HG02884 (cell line): ENCODE results near the gene KDM4C.

ENCODE experiments used
- ATAC-seq: cut with Tn5 transposase; IDR thresholded peaks from one replicate; pipeline ENCODE4 v1.9.1; 2021; ENCODE audit warnings: mild to moderate bottlenecking, moderate library complexity; ENCODE audit not compliant: unreplicated experiment

The KDM4C gene

DNA sequence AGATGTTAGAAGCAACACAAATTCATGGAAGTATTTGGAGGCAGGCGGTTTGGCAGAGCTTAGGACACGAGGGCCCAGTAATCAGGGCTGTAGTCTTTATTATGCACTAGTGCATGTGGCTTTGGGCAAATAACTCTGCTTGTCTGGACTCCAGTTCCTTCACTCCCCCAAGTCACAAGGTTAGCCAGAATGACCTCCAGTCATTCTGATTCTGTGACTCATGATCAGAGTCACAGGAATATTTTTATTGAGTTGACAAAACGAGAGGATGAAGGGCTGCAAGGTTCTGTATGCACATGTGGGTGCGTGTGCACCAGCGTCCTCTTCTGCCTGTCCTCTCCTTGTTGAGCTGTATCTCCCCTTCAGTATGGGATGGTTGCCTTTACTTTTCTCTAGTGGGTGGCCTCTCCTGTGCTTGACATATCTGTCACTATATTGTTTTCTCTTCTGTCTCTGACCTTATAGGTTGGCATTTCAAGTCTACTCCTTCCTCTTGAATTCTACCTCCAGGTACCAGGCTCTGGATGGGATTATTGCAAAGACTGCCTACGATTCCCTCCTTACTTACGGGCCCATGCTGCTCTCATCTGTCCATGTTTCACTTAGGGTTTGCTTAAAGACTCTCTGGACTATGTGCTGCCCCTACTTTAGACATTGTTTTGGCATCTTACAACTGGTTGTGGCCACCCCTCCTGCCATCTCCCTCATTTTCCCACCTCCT is 94.6 kb downstream of the KDM4C start:
- ATAC-seq, result no peak

DNA sequence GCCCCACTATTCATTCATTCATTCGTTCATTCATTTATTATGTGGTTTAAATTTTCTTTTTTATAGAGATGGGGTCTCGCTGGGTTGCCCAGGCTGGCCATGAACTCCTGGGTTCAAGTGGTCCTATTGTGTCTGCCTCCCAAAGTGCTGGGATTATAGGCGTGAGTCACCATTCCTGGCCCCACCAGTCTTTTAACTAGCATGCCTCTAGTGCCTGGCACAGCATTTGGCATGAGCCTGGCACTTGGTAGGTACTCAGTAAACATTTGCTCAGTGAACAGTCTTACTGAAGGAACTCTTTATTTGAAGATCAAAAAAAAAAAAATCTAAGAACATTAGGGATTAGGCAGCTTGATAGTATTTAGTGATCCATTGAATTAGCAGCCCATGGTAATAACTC is 98.1 kb downstream of the KDM4C start:
- no peak for ATAC-seq

DNA sequence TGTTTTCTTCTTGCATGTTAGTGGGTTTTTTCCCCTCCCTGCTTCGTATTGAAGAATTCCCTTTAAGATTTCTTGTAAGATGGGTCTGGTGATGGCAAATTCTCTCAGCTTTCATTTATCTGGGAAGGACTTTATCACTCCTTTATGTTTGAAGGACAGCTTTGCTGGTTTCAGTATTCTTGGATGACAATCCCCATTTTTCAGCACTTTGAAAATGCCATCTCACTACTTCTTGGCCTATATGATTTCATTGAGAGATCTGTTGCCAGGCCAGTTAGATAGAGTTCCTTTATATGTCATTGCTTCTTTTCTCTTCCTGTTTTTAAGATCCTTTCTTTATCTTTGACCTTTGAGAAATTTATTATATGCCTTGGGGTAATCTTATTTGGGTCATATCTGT is 106.3 kb downstream of the KDM4C start:
- ATAC-seq, result no peak

DNA sequence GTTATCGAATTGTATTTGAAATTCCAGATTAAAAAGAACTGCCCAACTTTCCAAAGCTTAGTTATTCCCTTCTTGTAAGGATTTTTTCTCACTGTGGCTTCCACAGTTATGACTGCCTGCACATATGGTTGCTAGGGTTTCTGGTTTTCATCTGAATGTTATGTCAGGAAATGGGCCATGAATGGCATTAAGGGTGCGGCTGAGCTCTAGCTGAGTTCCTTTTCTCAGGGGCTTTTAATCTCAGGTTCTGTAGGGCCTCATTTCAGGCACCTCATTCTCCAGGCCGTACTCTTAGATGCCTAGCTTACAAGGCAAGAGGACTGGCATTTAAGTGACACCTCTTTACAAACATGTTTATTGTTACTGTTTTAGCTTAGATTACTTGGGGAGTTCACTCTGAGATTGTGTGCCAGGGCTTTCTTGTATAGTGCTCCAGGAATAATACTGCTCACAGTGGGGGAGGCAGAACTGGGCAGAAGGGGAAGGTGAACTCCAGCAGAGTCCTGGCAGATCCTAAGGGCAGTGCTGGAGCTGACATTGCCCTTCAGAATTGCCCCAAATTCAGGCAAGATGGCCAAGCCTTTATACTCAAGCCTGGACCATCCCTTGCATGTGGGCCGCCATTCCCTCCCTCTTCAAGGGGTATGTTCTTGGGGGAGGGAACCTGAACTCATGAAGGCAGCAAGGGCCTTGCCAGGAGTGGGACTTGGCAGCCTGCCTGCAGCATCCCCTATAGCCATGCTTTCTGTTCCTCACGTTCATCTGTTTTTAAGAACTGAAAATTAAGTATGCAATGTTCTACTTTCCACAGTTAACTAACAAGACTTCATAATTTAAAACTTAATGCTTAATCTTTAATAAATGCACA is 111.5 kb downstream of the KDM4C start:
- ATAC-seq, result no peak

DNA sequence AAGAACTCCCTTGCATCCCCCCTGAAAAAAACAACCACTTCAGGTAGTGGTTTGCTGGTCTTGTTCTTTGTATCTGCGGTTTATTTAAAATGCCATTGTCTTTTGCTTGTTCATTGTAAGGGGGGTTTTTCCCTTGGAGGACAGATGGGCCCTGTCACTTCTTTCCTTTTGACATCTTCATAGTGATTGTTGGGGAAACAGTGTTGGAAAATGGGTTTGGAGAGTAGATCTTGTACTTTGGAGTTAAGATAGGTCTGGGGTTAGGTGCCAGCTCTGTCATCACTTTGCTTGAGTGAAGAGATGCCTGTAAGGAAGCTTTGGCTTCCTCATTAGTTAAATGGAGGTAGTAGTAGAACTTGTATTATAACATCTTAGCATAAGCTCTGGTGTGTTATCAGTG is 112.4 kb downstream of the KDM4C start:
- no peak for ATAC-seq

DNA sequence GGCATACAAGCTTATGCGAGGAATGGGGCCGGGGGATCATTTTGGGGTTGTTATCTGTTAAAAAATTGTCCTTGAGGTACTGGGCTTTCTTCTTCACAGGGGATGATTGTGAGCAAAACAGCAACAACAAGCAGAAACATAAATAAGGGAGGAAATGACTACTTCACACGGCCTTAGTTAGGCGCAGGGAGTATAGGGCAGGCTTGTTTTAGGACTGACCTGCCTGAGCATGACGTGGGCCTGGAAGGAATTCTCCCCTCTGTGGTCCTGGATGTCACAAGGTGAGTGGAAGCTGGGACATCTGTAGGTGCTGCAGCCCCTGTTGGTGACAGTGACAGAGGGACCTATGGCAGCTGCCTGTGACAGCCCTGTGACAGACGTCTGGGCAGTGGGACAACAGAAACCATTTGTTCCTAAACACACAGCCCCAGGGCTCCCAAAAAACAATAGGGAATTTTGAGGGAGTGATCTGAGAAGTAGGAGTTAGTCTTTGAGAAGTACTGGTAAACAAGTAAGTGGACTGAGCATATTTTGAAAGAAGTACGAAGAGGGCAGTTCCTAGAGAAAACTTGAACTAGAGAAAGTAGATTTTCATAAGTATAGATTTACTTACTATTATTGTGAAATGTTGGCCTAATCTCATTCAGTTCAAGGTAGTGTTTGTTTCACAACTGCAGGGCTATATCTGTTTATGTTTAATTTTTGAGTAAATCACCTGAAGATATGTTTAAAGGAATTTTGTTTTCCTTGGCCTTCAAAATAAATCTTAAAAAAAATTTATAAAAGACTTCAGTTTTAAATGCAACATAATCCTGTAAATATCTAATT is 113.1 kb downstream of the KDM4C start:
- no peak for ATAC-seq

DNA sequence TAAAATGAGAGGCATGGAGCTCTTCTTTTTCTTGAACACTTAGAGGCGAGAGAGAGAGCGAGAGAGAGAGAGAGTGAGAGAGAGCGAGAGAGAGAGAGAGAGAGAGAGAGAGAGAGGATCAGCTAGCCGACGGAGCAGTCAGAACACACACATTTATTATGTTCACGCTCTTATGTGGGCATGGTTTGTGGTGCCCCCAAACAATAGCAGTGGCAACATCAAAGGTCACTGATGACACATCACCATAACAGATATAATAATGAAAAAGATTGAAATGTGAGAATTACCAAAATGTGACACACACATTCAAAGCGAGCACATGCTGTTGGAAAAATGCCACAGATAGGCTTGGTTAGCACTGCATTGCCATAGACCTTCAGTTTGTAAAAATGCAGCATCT is 116.1 kb downstream of the KDM4C start:
- ATAC-seq, result no peak

DNA sequence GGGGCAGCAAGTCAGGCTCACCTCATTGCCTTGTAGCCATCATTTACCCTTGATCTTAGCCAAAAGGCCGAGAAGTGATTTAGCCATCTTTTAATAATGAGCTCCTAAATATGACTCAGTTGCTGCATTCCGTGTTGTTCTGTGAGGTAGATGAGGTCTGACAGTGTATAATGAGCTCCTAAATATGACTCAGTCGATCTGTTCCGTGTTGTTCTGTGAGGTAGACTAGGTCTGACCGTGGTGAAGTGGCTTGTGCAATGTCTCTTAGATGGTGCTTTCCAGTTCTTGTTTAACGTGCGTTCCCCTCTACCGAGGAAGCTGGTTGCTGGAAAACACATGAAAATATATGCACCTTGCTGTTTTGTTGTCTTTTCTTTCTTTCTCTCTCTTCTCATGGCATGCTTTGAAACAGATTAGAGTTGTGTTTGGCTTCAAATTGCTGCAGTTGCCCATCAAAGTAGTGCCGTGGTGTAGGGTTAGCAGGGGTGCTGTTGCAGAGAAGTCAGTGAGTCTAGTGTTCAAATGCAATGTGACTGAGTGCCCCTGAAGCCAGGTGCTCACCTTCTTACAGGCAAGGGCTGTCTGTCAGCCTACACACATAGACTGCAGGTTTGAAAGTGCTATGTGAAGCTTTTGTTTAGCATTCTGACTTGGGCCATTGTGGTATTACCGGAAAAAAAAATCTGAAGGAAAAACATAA is 118.6 kb downstream of the KDM4C start:
- ATAC-seq, result no peak

DNA sequence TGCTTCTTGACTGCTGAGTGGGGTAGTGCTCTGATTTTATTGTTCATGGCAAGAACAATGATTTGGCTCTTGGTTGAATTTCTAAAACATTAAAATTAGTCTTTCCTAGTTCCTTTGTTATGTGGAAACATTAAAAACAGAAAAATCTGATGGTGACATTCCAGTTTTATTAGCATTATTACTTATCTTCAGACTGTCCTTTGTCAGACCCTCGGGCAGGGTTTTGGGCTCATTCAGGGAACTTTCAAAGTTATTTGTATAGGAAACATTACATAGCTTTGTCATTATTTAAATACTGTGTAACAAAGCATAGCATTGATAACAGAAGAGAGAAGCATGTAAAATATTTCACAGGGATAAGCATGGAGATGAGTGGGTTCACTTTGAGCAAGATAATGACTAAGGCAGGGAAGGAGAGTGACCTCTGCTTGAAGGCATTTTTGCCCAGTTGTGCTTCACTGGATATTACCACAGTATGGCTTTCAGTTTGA is 119.9 kb downstream of the KDM4C start:
- no peak for ATAC-seq

DNA sequence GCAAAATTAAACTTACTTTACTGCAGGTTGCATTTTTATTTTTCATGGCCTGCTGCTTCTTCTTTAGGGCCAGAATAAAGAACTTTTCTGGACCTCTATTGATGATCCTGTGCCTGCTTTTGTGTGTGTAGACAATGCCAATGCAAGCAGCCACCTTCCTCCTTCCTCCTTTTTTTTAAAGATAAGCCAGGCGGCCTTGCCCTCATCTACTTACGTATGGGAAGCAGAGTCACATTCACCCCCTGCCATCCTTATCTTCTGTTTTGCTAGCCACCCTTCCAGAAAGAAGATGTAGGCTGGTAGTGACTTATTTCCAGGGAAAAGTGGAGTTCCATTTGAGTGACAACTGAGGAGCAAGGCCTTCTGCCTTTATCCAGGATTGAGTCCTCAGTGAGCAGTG is 122.9 kb downstream of the KDM4C start:
- no peak for ATAC-seq

DNA sequence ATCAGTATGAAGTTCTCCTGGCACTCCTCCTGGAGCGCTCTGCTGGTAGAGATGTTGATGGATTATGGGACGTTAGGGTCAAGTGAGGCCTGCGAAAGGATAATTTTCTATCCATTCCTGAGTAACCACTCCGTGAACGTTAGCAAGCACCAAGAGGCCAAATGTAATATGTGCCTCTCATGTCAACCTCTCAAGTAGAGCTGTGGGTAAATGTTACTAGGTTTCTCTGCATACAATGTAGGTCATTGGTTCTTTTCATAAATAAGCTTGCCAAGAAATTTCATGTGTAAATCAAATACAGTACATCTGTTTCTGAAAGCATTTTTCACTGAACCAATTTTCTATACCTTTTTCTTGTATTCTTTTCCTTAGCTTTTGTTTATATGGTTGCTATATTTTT is 126.3 kb downstream of the KDM4C start:
- ATAC-seq, result no peak

DNA sequence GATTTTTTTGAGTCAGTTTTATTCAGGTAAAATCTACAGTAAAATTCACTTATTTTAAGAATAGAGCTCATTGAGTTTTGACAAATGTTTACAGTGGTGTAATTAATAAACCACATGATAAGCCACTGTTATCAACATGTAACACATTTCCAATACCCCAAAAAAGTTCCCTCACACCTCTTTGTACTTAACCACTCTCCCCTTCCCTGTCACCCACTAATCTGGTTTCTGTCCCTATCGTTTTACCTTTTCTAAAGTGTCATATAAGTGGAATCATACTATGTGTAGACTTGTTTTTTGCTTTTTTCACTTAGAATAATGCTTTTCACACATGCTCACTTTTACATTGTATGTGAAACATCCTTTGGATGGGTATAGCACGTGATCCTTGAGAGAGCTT is 127.2 kb downstream of the KDM4C start:
- no peak for ATAC-seq

DNA sequence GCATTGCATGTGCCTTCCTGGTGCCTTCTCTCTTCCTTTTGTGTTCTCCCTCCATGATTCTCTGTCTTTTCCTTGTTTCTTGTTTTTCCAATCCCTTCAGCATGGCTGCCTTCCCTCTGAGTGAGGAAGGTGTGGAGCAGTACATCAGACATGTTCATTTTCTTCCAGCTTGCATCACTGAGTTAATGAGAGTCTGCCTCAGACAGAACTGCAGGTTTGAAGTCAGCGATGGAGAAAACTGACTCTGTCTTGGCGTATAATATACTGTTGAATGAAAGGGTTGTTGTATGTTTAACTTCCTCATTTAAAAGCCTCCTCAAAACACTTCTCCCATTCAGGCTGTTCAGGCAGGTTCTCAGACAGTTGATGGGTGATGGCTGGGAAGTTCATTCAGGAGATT is 129.3 kb downstream of the KDM4C start:
- no peak for ATAC-seq

DNA sequence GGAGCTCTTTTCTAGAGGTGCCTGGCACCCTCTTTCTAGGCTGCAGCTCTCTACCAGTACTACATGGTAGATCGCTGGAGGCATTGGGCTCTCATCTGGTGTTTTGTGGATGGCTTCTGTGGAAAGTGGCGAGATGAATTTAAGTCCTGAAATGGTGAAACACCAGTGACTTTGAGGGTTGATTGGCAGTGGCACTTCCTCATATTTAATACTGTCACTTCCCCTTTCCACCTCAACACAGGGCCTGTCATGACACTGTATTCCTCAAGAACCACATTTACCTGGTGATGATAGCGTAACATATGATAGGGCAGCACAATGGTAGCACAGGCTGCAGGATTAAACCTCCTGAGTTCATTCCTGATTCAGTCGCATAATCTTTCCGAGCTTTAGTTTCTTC is 132.1 kb downstream of the KDM4C start:
- ATAC-seq, result no peak

DNA sequence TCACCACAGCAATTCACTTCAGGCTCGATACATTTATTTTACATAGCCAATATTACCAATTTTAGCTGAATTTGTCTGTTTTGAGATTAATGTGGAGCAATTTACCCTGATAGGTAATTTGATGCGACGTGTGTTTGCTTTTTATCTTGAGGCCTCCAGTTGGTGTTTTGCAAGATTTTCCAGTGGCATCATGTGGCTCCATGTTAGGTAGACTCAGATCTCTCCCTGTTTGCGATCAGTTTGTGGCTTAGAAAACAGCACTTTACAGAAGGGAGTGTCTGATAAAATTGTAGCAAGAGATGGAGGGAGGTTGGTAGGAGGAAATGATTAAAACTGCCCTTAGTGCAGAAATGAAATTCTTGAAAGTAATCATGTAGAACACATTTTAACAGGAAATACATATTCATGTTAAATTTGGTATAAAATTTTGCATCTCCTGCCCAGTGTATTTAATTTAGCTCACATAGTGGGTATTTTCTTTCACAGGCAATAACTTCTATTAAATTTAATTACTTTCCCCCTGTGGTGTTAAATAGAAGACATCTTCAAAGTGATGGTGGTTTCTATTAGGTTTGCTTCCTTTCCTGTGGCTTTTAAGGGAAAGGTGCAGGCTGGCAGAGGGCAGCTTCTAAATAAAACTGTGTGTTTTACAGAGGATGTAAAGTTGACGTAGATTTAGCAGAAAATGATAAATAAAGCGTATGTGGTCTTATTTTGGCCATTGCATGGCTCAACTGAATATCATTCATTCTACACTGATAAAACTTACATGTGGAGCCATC is 135.8 kb downstream of the KDM4C start:
- ATAC-seq, result peak; percentile 14

DNA sequence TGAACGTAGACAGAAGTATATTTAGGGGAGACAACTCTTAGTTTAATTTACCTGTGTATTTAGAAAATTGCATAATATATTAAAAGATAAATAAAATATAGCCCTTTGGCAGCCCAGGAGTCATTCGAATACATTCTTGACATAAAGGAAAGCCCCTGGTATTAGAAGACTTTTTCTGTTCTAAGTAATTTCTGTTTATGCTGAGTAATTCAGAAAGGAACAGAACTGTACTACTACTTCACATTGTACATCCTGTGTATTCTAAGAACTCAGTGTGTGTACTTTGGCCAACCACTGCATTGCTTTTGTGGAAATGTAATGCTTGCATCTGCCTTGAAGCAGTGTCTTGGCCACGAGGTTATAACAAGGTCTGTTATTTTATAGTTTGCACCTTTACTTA is 136.4 kb downstream of the KDM4C start:
- peak; percentile 93 for ATAC-seq

DNA sequence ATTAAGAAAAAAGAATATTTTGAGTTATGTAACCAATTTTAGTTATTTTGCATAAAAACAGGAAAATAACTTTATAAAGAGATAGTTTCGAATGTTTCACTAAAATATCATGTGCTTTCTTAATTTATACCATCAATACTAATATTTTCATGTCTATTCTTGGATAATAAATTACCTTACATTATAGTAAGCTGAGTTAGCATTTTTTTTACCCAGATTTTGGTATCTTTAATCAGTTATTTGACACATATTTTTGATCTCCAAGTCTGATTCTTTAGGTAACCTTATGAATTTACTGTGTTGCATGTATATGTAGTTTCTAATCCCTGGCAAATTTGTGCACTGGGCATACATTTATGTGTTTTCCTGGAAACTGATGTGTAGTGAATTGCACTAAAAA is 138.0 kb downstream of the KDM4C start:
- ATAC-seq, result no peak

DNA sequence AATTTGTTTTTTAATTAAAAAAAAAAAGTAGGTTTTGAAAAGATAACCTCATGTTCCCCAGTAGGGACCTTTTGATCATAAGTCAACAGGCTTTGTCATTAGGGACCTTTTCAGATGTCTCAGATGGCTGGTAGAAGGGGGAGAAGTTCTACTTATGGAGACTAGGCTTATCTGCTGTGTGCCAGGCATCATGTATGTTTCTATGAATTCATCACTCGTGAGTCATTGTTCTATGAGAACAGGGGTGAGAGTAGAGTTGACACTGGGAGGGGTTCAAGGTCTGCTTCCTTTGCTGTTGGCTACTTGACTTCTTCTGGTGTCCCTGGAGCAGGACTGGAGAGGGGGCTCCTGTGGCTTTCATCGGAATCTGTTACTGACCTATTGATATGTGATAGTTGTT is 138.8 kb downstream of the KDM4C start:
- ATAC-seq, result no peak

DNA sequence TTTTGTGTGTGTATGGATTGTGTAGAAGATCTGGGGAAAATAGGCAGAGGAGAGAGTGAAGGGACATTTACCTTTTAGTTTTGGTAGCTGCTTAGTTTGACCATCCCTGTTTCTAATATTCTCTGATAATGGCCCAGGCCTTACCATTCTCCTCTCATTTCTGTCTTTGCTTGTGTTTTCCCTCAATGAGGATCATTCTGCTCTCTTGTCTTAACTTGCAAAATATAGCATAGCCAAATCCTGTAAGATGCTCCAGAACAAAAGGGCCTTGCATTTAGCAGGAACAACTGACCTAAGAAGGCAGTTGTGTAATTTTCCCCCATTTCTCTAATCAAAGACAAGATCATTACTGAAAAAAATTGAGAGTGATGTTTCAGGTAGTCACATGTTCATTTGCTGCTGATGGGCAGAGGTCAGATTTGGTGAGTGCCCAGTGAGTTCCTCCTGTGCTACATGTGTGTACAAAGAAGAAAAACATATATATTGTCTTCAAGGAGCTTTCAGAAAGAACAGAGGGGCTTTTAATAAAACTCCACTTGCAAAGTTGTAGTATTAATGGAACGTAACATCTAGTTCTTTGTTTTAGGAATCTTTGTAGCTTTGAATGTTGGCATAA is 139.5 kb downstream of the KDM4C start:
- no peak for ATAC-seq

DNA sequence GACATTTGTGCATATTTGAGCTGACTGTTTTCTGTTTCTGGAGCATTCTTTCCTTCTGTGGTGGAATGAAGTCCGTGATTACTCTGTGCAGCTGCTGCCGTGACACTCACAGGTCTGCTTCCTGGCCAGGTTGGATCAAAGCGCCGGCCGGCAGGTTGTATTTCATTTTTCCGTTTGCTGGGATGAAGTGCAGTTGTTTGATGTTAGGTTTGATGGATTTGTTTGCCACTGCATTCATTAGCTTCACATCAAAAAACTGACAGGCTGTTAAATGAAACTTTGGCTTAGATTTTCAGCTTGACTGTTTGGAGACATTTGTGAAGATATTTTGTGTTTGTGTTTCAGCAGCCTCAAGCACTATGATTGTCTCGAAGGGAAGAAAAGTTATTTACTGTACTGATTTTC is 140.1 kb downstream of the KDM4C start:
- no peak for ATAC-seq
